ENCODE measurements around the gene OTOS.

OTOS gene

DNA sequence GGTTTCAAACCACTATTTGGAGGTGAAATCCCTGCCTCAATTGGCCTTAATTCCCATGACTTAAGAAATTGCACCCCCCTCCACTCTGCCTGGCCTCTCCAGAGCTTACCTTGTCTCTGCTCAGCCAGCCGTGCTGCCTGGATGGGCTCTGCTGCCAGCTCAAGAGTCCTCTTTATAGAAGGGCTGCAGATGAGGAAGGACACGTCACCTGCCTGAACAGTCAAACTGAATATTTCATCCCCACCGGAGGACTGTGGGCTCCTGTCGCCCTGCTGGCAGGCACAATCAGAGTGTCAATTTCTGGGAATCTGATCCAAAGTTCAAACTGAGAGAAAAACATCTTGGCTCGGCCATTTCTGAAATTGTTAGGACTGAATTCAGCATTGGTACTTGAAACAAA lies at the start of gene OTOS:
Gene OTOS (minus strand): TSS at position 148 of the 400 bp plus-strand sequence. CDS start 332 bp downstream, outside the sequence.
- peak; percentile 96 for DNase-seq

- DNase-seq, result no peak
Observed at GRCh38 chr2:240189686-240190085, 49.2 kb upstream of the OTOS start.

GRCh38 chr2:240187989-240188590 lies 47.6 kb upstream of the OTOS start:
- DNase-seq, result no peak

GRCh38 chr2:240186191-240186725 lies 45.8 kb upstream of the OTOS start:
- DNase-seq, result no peak

- no peak for DNase-seq
Observed at GRCh38 chr2:240184656-240185055, 44.2 kb upstream of the OTOS start.

DNA sequence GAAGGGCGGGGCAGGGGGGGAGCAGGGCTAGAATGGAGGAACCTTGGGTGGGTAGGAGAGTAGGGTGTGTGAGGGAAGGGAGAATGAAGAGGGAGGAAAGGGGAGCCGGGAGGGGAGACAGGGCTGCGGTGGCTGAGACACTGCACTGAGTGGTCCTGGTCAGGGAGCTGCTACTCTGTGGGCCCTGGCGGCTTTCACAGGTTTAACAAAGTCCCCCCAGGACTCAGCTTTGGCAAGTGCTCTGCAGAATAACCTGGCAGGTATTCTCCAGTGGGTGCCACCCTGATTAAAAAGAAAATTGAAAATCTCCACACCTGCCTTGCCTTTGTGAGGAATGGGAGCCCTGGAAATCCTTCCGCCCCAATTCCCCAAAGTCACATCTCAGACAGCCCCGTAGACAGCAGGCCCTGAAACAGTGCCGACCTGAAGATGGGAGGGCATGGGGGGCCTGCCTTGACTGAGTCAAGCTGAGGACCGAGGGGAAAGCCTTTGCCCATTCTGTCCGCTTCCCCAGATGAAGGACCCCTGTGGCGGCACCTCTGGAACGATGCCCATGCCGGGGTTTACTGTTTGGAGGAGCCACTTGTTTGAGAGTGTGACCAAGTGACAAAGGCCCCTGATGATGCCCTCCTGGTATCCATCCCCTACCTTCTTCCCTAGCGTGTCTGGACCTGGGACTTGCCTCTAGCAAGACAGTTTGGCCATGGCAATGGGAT lies 43.6 kb upstream of the OTOS start:
- no peak for DNase-seq

DNA sequence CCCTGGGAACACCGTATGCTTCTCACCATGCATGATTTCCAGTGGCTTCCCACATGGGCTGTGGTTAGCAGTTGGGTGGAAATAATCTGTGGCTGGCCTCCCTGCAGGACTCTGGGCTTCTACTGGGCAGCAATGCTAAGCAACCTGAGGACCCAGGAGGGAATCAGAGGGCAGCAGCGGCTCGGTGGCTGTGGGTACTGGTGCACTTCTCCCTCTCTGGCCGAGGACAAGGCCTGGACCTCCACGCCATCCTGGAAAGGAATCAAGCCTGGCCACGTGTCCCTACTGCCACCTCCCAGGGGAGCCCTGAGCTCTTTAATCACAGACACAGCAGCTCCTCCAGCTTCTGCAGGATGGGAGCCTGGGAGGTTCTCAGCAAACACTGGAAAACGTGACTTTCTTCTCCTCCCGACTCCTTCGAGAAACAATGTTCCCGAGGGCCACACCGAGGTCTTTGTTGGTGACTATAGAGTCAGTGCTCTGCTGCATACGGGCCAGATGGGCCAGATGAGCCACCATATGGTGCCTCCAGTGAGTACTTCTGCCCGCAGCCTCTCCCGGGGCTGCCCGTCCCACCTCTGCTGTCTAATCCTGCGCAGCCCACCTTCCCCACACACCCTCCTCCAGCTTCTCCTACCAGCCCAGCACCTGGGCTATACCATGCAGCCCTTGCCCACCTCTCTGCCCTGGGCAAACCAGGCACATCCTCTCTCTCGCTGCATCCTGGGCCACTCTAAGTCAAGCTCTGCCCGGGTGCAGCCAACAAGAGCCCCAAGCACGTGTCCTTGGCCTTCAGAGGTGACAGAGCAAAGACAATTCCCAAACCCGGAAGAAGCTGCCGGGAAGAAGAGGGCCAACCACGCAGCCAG lies 42.8 kb upstream of the OTOS start:
- DNase-seq, result no peak

DNA sequence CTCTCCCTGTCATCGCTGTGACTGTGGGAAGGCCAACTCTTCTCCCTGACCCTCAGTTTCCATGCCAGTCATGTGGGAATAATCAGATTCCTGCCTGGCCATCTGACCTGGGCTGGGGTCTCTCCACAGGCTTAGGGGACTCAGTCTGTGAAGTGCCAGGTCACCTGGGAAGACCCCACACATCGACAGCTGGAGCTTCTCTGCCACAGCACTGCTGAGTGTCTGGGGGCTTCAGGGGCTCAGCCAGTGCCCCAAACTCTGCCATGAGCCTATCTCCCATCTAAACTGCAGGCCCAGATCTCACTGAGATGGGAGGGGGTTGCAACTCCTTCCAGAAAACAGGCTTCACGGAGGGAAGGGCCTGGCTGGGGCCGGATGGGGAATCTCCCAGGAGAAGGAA lies 42.0 kb upstream of the OTOS start:
- no peak for DNase-seq

GRCh38 chr2:240182001-240182400 lies 41.5 kb upstream of the OTOS start:
- no peak for DNase-seq

DNA sequence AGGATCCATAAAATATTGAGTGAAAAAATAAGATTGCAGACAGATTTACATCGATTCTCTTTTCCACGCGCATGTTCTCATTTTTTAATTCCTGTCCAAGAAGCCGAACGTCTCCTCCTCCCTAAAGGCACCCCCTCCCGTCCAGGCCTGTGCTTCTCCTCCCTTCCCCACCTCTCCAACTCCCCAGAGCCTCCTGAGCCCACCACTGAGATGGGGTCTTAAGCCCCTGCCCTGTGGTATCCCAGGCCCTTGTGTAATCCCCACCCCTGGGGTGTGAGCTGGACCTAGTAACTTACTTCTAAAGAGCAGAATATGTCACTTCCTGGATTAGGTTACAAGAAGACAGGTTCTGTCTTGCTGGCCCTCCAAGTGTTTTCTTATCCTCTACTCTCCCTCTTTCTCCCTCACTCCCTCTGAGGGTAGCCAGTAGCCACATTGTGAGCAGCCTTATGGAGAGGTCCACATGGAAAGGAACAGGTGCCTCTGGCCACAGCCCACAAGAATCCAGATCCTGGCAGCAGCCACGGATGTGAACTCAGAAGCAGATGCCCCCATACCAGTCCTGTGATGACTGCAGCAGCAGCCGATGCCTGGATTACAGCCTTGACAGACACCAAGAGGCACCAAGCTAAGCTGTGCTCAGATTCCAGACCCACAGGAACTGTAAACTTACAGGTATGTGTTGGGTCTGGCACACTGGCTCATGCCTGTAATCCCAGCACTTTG lies 39.6 kb upstream of the OTOS start:
- DNase-seq, result no peak

DNA sequence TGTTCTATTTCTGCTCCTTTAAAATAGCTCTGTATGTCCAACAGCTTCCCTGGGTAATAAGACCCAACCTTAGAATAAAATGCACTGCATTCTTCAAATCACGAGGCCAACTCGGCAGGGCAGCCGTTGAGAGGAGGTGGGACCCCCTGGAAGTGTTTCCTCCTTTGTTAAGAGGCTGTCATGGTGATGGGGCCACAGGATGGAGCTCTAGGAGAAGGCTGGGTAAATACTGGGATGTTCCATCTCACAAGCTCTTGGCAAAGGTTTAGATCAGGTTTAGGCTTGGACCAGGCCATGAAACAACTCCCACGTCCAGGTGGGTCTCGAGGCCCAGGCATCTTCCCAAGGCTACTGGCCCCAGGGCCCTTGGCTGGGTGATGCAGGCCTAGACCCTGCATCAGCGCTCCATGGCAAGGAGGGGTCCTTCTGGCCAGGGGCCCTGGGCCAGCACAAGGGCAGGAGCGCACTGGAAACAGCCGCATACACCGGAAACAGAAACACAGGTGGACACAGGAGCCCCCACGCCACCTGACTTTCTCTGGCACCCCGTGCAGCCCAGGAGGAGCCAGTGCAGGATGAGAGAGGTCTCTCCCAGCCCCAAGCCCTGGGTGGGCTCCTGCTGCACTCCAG lies 38.8 kb upstream of the OTOS start:
- peak; percentile 16 for DNase-seq

DNA sequence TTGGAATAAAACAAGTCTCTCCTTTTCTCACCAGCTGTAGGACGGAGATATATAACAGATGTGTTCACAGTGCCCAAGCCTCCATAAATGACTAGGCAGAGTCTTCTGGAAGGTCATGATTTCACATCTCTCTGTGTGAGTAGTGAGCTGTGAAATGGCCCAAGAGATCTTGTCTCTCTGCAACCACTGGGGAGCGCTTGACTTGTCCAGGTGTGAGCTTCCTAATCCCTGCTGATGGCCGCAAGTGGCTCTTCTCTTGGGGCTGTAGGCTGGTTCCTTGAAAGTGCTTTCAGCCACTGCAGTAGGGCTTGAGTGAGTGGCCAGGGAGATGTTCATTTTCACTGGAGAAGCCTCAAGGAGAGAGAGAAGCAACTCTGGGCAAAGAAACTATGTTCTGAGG lies 38.1 kb upstream of the OTOS start:
- DNase-seq, result no peak

- DNase-seq, result no peak
Observed at GRCh38 chr2:240174496-240174895, 34.0 kb upstream of the OTOS start.

GRCh38 chr2:240172071-240172895 lies 31.8 kb upstream of the OTOS start:
- no peak for DNase-seq

DNA sequence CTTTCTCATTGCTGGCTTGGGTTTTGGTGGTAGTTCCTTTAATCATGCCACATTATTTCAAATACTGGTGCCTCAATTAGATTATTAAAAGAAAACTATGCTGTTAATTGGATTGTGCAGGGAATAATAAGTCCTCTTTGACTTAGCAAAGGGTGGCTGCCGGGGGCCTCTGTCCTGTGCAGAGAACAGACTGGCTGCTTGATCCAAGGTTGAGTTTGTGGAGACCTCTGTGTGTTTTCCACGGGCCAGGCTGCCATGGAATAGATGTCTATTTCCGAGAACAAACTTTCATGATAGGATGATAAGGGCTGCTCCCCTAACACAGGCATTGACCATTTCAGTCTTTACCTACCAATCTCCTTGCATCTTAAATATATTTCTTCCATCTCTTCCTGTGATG lies 30.4 kb upstream of the OTOS start:
- DNase-seq, result no peak

GRCh38 chr2:240170354-240170735 lies 29.9 kb upstream of the OTOS start:
- DNase-seq, result no peak

- DNase-seq, result no peak
Observed at GRCh38 chr2:240169486-240170353, 29.3 kb upstream of the OTOS start.

DNA sequence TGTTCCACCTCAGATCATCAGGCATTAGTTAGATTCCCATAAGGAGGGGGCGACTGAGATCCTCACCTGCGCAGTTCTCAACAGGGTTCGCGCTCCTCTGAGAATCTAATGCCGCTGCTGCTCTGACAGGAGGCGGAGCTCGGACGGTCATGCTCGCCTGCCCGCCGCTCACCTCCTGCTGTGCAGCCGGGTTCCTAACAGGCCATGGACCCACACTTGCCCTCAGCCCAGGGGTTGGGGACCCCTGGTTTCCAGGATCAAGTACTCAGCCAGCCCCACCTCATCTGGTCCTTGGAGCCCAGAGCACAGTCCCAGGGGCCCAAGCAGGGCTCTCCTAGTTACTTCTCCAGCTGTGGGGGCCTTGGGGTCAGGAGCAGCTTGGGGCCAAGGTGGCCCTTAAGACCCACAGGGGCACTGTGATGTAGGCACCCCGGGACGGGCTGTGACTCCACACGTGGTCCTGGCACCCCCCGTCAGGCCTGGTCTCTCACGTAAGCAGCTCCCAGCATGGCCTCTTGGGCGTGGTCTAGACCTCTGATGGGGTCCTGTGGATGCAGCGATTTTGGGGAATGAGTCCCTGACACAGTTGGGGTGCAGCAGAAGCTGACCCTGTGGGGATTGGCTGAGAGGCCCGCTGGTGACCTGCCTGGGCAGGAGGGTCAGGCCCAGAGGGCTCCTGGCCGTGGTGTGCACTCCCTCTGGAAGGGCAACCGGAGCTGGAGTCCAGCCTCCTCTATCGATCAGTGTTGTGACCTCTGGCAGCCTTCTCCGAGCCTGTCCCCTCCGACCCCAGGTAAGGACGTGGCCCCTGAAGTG lies 28.3 kb upstream of the OTOS start:
- DNase-seq, result no peak

- no peak for DNase-seq
Observed at GRCh38 chr2:240168041-240168440, 27.6 kb upstream of the OTOS start.

- DNase-seq, result no peak
Observed at GRCh38 chr2:240167588-240167880, 27.1 kb upstream of the OTOS start.
